ENCODE measurements around the gene PGF. TPM values are rescaled to one million over a fixed set of nuclear protein-coding genes. Genes with fewer than 3 reads are reported as not detected.

The PGF gene
- total and polyA plus RNA-seq, 4 donors = 0.61 to 4.5 (median 1.8) TPM

- DNase-seq (ENCODE audit: low spot score) = peak; percentile 60
- no peaks in the 10 kb centered on the region for H3K27me3 ChIP-seq (ENCODE audit: control insufficient read depth in 4 of 4, insufficient read depth in 4 of 4, low read length in 3 of 4)
- H3K9ac ChIP-seq (ENCODE audit: low read depth in 1 of 2, low read length in 2 of 2) = no peak overlapping the region
- H3K4me1 ChIP-seq (ENCODE audit: control insufficient read depth in 4 of 4, insufficient read depth in 4 of 4, low read length in 3 of 4) = peaks cover 4 to 21% (median 12%) of the 10 kb centered on the region in 4 donors
- peaks cover 10 to 85% (median 63%) of the 10 kb centered on the region in 4 donors for H3K36me3 ChIP-seq (ENCODE audit: control insufficient read depth in 4 of 4, insufficient read depth in 3 of 4, low read depth in 1 of 4, low read length in 3 of 4)
- H3K4me3 ChIP-seq (ENCODE audit: low read depth in 1 of 3, low read length in 3 of 3) = no peak overlapping the region
- peak; percentile 89 for TF ChIP-seq MAX (IDR thresholded peaks at IDR 0.05)
- peak; percentile 69 for TF ChIP-seq FOXA2 (IDR thresholded peaks at IDR 0.05)
- no peak for TF ChIP-seq CTCF (IDR thresholded peaks at IDR 0.05; ENCODE audit: low read depth, low read length, missing input control)
- TF ChIP-seq FOXA1 (IDR thresholded peaks at IDR 0.05) = peak; percentile 29
- peak; percentile 87 for TF ChIP-seq SP1 (IDR thresholded peaks at IDR 0.05)
- TF ChIP-seq JUND (IDR thresholded peaks at IDR 0.05) = peak; percentile 67 to 68
- peak in 1 of 2 donors; percentile 37 for TF ChIP-seq RAD21 (IDR thresholded peaks at IDR 0.05)
- TF ChIP-seq GABPA (IDR thresholded peaks at IDR 0.05 in 1 of 2, conservative IDR thresholded peaks at IDR 0.05 in 1 of 2) = peak in 1 of 2 donors; percentile 59
- TF ChIP-seq ATF3 (IDR thresholded peaks at IDR 0.05) = no peak
- TF ChIP-seq ZBTB33 (IDR thresholded peaks at IDR 0.05) = no peak
- TF ChIP-seq YY1 (IDR thresholded peaks at IDR 0.05) = peak; percentile 25
- peak; percentile 97 for TF ChIP-seq NR2F2 (IDR thresholded peaks at IDR 0.05)
- TF ChIP-seq EGR1 (IDR thresholded peaks at IDR 0.05; ENCODE audit: low read depth in 2 of 2) = peak in 1 of 2 donors; percentile 21
- no peak for TF ChIP-seq TAF1 (conservative IDR thresholded peaks at IDR 0.05)
- TF ChIP-seq HNF4A (conservative IDR thresholded peaks at IDR 0.05) = peak; percentile 93 to 96
- TF ChIP-seq REST (IDR thresholded peaks at IDR 0.05) = no peak
- peak; percentile 79 for TF ChIP-seq HNF4G (IDR thresholded peaks at IDR 0.05)
- peak; percentile 83 to 94 for TF ChIP-seq RXRA (IDR thresholded peaks at IDR 0.05)
- WGBS = 28% methylated on average over 5 of the region's 5 CpGs
- H3K9me3 ChIP-seq (ENCODE audit: control insufficient read depth in 4 of 4, low read length in 3 of 4) = no peaks in the 10 kb centered on the region
- peak overlapping the region; percentile 22 to 28 for H3K27ac ChIP-seq (ENCODE audit: low read depth in 1 of 2, low read length in 2 of 2)
These were observed 56.7 kb downstream of the PGF start for GRCh38 chr14:74898694-74899093.

All from liver (tissue), 9 donors.